Stimulated activated naive CD4-positive, alpha-beta T cell (primary cell): ENCODE data around the gene IL12RB2.

Source experiments
- DNase-seq, 6 experiments: peaks; one replicate each; lab custom pipeline; 2025; lab: John Stamatoyannopoulos, UW

Gene IL12RB2

DNA sequence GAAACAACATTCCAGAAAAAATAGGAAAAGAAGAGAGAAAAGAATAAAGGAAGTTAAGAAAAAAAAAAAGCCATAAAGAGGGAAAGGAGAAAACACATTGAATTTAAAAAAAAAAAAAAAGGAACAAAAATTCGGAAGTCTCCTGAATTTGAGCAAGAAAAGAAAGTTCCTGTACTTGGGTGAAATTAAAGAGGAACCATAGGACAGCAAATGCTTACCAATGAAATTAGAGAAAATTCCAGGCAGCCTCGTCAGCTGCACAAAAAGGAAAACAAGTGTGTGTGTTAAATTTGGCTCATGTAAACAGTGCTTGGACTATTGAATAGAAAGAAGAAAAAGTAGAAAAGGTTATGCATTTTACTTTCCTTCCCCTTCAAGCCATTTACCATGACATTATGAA is 4.9 kb downstream of the IL12RB2 start:
- no peak for DNase-seq

DNA sequence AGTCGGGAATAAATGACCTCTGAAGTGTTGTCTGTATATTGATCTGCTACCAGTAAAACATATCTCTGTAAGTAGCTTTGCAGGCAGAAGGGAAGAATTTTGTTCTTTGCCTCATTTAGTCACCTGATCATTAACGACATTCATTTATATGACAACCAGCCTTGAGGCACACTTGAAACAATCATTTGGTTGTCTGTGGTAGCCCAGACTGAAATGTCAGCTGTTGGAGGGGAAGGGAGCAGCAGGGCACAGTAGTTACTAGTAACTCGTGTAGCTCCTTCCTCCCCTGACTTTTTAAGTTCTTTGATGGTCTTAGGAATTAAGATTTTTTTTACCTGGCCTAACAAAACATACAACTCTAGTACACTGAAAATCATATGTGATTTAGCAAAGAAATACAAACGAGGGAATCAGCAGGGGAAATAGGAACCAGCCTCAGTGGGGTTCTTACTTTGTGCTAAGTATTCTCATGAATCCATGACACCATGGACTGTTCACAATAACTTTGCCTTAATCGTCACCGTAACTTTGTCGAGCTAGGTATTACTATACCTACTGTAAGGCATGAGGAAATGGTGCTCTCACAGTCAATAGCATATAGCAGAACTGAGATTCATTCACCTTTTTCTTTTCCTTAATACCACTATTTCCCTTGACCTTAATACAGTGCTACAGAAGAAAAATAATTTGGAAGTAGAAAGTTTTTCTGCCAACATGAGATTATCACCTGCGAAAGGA is 6.4 kb downstream of the IL12RB2 start:
- DNase-seq, result no peak

DNA sequence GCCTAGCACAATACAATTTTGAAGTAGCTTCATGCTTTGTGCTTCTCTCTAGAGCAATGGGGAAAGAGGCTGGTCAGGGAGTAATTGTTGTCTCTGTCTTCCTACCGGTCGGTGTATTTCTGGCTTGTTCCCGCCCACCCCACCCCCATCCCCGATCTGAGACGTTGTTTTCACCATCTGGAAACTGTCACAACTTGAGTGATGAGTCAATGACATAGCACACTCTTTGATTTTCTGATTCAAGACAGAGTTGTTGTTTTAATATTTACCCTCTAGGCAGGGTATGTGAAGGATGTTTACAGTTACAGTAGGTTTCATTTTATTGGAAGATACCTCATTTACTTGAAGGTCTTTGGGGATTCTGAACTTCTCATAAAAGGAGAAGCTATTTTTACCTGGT is 7.0 kb downstream of the IL12RB2 start:
- no peak for DNase-seq

DNA sequence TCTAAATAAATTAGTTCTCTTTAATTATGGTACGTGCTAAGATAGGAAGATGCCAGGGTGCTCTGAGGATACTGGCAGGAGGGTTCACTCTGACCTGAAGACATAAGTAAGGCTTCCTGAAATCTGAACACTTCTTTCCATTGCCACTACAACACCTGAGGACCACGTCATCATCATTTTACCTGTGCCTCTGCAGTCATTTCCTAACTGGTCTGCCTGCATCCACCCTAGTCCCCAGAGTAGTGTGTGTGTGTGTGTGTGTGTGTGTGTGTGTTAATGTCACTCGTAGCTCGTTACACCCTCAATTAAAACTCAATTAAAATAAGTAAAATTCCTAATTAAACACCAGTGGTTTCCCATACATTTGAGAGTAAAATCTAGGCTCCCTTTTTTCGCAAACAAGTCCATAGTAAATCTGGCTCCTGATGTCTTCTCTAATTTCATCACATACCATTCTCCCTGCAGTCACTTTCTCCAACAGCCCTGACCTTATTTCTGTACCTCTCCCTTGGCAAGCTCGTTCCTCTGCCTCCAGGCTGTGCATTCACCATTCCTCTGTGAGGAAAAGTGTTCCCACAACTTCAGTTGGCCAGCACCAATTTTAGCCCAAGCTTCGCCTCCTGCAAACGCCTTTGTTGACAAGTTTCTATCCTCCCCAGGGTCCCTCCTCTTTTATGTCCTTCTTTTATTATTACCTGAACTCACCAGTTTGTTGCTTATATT is 8.7 kb downstream of the IL12RB2 start:
- DNase-seq, result no peak

DNA sequence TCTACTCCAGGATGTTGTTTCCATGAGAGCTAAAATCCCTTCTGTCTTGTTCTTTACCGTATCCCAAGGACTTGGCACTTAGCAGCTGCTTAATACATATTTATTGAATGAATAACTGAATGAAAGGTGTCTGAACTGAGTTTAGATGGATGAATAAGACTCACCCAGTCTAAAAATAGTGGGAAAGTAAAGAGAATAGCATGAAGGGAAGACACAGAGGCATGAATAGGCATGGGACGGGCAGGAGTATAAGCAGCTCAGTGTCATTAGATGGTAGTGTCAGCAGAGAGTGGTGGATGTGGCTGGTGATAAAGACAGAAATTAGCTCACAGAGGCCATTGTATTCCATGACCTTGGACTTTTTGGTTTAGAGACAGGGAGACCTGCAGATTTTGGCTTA is 9.2 kb downstream of the IL12RB2 start:
- no peak for DNase-seq

DNA sequence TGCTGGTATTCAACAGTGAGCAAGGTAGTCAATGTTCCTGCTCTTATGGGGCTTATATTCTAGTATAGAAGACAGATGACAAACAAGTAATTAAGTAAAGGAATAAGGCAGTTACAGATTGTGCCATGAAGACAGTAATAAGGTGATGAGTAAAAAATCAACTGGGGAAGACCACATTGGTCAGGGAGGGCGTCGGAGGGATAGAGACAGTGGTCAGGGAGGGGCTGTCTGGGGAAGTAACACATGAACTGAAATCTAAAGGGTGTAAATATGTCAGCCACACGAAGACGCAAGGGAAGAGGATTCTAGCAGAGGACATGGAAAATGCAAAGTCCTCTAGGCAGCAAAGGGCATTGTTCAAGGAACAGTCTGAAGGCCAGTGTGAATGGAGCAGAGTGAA is 10.1 kb downstream of the IL12RB2 start:
- no peak for DNase-seq

DNA sequence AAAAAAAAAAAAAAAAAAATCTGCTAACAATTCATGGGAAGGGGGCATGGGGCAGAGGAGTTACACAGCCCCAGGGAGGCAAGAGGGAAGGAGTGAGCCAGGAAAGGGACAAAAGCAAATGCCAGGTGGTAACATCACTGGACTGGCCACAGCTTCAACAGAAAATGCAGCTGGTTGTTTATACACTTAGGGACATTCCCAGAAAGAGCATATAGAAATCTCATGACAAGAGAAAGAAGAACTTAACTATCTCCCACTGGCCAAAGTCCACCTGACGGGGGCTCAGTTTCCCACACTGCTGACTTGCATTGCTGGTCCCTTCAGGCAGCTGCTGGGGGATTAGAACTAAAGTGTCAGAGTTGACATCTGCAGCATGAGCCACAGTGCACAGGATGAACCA is 14.8 kb downstream of the IL12RB2 start:
- no peak for DNase-seq

DNA sequence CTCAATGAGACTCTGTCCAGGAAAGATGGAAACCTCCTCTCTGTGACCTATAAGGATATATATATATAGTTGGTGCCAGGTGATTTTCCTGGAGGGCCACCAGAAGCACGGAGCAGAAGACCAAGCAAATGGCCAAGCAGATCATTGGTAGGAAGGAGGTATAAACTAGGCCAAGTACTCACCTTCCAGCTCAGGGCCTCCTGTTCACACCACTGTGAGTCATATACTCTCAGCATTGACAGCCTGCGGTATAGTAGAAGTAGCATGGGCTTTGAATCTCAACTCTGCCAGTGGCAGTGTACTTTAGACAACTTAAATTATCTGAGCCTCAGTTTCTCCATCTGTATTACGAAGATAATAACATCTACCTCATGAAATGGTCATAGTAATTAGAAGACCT is 15.4 kb downstream of the IL12RB2 start:
- no peak for DNase-seq

DNA sequence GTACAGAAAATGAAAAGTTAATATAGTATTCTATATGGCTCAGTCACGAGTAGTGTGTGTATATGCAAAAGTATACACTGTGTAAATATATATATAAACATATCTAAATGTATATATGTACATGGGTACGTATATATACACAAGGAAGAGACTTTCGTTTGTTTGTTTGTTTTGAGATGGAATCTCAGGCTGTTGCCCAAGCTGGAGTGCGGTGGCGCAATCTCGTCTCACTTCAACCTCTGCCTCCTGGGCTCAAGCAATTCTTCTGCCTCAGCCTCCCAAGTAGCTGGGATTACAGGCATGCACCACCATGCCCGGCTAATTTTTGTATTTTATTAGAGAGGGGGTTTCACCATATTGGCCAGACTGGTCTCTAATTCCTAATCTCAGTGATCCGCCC is 16.4 kb downstream of the IL12RB2 start:
- DNase-seq, result no peak

DNA sequence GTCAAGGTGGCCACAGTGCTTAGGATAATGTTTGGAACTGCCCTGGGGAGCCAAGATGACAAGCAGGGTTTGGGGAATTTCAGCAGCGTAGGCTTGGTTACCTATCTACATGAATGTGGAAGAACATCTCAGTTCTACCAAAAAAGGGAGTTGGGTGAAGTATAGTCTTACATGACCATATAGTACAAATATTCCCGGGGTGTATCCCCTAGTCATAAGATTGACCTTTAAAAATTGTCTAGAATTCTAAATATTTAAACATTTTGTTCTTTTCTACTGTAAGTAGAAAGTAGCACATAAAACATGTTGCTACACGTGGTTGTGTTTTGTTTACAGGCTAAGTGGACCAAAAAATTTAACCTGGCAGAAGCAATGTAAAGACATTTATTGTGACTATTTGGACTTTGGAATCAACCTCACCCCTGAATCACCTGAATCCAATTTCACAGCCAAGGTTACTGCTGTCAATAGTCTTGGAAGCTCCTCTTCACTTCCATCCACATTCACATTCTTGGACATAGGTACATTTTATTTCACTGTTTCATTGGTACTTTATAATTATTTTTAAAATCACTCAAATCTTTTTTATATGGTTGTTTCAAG is 20.3 kb downstream of the IL12RB2 start:
- no peak for DNase-seq

DNA sequence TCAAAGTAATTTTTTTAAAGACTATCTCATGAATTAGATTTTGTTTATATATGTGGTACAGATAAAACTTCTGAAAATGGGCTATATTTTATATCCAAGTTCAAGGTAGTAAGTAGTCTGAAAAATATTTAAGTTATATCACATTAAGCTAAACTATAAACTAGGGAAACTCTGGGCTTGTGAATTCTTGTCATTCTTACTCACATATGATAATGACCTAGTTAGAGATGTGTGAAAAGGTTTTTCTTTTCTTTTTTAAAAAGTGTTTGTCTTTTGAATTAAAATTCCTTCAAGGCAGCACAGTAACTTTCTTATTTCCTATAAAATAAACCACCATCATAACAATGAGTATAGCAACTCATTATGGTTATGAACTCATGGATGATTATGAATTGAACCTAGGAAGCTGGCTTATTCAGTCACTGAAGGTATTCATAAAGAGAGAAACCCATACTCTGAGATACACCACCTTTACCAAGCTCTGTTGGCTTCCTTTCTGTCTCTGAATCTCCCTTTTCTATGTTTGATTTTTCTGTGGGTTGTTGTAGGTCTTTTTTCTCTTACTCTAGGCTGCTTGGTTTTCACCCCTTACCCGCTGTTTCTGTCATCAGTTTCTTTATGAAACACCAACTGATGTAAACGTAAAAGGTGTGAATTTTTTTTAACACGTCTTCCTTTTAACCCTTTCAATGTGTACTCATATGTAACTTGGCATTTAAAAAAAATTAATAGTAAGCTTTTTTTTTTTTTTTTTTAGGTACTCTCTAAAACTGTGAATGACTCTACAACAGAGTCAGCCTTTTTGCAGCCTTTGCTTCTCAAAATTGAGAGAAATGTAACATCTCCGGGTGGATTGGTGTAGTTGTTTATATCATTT is 25.2 kb downstream of the IL12RB2 start:
- peak in 2 of 6 experiments; percentile 8 to 16 for DNase-seq

DNA sequence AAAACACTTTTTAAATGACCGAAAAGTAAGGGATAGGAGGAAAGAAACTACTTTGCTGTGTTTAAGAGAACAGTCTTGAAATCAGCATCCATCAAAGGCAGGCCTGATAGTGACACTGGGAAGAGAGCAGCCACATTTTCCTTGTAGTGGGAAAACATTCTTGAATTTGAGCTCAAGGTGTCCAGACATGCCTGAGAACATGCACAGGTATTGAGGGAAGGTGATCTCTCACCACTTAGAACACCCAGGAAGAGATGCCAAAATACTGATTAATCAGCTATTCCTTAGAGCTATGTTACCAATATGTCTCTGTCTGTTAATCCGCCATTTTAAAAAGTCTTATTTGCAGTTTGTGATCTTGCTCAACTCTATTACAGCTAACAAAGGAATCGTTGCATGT is 25.9 kb downstream of the IL12RB2 start:
- DNase-seq, result no peak

DNA sequence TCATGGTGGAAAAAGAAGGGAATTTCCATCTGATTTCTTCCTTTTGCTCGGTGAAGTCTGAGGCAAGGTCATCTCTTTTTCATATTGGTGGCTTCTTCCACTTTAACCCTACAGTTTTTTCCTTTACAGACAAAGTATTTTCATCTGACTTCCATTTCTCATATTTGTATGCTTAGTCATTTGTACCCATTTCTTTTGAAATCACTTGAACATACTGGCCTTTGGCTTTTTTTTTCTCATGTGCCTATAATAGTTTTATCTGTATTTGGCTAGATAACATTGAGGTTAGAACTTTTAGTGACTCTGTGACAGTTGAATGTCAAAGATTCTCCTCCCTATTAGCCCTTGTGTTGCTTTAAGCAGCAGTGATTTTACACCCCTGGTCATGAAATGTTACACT is 27.7 kb downstream of the IL12RB2 start:
- DNase-seq, result no peak

DNA sequence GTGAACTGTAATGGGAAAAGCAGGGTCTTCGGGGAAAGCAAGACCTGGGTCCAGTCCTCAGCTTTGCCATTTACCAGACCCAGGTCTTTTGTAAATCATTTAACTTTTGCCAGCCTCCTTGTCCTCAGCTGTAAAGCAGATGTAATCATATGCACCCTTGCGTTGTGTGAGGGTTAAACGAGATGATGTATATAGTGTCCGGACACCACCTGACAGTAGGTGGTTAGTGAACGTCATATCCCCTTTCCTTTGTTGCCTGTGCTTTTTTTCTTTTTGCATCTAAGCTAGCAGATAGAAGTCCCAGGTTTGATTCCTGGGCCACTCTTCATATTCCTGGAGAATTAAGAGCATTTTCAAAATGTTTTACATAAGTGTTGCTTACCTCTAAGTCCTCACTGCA is 28.5 kb downstream of the IL12RB2 start:
- peak in 1 of 6 experiments; percentile 7 for DNase-seq

DNA sequence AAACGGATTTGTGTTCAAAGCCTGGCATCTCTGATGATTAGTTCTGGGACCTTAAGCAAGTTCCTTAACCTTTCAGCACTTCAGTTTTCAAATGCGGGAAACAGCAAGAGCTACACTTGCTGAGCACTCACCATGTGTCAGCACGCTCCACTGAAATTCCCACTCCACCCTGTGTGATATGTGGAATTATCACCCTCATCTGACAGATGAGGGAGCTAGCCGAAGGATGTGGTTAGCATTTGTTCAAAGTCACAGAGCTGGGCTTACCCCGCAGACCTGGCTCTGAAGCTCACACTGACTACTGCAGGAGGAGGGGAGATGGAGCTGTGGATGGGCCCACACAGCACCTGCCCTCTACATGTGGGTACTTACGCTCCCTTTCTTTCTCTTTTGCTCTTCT is 29.1 kb downstream of the IL12RB2 start:
- peak in 2 of 6 experiments; percentile 5 to 49 for DNase-seq

DNA sequence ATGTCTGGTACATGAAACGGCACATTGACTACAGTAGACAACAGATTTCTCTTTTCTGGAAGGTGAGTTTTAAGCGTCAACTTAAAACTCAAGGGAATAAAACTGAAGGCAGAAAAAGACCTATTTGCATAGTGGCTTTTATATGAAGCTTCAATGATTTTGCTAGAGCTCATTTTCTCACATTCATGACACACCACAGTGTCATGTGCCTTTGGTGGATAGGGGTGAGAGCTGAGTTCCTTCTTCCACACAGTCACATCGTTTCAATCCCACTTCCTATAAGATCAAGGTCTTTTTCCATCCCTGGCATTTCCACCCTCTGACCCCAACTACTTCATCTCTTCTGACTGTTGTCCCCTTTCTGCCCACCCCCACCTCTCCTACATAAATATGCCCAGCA is 31.0 kb downstream of the IL12RB2 start:
- DNase-seq, result no peak

DNA sequence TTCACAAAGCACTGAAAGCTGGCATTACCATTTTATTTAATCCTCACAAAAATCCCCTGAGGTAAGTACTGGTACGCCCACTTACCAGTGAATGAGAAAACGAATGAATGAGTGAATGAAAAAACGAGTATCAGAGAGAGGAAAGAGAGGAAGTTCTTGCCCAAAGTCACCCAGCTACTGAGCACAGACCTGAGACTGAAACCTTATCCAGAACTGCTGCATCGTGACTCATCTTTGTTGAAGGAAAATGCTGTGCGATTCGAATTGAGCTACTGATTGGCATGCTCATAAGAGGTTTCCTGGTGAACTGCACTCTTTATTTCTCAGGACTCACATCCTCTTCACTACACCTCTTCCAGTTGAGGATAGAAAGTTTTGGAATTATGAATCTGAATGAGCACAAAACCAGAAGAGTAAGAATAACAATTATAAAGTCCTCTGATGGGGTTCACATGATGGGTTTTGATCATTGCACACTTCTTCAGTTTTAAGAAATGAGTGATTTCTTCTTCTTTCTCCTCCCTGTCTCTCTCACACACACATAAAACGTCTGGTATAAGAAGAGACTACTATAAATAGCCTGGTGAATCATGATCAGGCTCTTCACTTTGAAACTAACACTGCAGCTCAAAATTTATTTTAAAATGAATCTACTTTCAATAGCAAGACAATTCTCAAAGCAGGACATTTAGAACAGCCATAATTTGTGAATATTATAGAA is 32.1 kb downstream of the IL12RB2 start:
- no peak for DNase-seq

DNA sequence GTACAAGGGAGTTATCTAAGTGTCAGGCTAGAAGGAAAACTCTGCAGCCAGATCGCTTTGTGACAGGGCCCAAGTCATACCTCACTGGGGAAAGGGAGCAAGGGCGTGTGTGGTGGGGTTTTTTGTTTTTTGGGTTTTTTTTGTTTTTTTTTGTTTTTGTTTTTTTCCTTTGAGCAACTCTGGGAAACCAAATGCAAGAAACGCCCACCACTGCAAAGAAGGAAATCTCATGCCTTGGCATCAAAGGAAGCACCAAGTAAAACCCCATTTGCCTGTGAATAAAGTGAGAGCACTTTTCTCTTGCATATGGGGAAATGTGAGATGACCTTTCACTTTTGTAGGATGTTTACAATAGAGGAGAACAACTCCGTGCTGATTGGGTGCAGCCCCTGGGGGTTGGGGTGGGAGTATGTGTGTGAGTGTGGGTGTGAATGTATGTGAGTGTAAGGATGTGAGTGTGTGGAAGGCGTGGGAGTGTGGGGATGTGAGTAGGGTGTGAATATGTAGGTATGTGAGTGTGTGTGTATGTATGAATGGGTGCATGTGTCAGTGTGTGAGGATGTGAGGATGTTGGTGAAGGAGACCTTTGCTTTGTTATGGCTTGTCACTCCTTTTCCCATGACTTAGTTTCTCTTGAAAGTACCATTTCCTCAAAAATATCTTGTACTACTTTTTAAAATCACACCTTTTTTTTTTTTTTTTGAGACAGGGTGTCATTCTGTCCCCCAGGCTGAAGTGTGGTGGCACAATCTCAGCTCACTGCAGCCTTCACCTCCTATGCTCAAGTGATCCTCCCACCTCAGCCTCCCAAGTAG is 34.6 kb downstream of the IL12RB2 start:
- DNase-seq, result no peak

DNA sequence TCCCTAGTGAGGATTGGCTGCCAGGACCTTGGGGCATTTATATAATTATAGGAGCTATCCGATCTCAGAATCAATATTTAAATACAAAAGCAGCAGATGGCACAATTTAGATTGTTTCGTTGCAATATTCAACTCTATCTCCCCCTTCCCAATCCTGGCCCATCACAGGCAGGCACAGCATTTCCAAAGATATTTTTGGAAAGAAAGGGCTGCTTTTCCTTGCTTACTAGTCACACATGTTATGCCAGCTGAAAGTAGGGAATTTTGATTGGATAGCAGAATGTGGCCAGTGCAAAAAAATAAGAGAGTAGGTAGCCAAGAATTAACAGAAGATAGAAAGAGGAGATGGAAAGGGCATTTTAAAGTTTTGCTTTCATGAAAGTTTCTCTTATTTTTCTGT is 37.9 kb downstream of the IL12RB2 start:
- DNase-seq, result no peak

DNA sequence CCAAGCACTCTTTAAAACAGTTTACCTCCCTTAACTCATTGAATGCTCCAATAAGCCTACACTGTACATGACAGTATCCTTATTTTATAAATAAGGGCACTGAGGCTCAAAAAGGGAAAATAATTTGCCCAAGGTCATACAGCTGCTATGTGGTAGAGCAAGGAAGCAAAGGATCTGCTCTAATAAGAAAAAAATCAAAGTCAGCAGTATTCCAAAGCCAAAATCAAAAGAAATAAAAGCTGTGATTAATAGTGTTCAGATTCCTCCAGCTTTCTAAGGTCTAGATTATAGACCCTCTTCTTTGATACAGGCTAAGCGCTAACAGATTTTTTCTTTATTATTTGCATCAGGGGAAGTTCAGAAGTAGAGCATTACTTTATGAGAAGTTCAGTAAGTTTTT is 39.3 kb downstream of the IL12RB2 start:
- DNase-seq, result no peak
